Skin of body (tissue), 2 donors: ENCODE results near the gene ANGPT4. TPM values are rescaled to one million over a fixed set of nuclear protein-coding genes. Genes with fewer than 3 reads are reported as not detected.
A peak's percentile ranks its signal among the peaks of the same experiment; 100 is the strongest.
"Not testable (repeated sequence)": the region's sequence is repeated elsewhere in the genome, so short reads cannot be mapped to it uniquely, and the experiment has no call there.

Source experiments
- DNase-seq: peaks from one replicate; lab custom pipeline; 2025; lab: John Stamatoyannopoulos, UW
- total RNA-seq: library from RNA; depleted of rRNA; stranded (reverse); fragments of >200 nt; gene quantifications from one replicate; pipeline ENCODE4 v1.2.3, GENCODE V29; 2014

The ANGPT4 gene
- total RNA-seq, 1 donor from 2014 or later: 0.10 TPM

- DNase-seq: no peak
Observed at GRCh38 chr20:845226-845868, 70.8 kb downstream of the ANGPT4 start.

- peak; percentile 32 for DNase-seq
Observed at GRCh38 chr20:844473-845225, 71.5 kb downstream of the ANGPT4 start.

- no peak for DNase-seq
Observed at GRCh38 chr20:843912-844311, 72.2 kb downstream of the ANGPT4 start.

DNA sequence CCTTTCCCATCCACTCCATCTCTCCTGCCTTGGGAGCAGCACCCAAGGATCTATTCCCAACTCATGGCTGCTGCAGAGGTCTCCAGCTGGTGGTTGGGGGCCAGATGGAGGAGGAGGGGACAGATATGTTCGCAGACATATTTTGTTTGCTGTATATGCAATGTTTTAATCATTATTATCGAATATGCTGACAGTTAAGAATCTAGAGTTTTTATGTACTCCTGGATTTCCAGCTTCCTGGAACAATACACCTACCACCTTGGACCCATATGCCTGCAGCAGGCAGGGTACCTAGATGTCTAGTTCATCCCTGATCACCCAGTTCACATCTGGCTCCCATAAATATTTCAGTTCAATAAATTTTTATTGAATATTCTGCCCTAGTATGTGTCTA, 73.6 kb downstream of the ANGPT4 start:
- DNase-seq: no peak

GRCh38 chr20:841568-842546, 74.3 kb downstream of the ANGPT4 start:
- DNase-seq: no peak

DNA sequence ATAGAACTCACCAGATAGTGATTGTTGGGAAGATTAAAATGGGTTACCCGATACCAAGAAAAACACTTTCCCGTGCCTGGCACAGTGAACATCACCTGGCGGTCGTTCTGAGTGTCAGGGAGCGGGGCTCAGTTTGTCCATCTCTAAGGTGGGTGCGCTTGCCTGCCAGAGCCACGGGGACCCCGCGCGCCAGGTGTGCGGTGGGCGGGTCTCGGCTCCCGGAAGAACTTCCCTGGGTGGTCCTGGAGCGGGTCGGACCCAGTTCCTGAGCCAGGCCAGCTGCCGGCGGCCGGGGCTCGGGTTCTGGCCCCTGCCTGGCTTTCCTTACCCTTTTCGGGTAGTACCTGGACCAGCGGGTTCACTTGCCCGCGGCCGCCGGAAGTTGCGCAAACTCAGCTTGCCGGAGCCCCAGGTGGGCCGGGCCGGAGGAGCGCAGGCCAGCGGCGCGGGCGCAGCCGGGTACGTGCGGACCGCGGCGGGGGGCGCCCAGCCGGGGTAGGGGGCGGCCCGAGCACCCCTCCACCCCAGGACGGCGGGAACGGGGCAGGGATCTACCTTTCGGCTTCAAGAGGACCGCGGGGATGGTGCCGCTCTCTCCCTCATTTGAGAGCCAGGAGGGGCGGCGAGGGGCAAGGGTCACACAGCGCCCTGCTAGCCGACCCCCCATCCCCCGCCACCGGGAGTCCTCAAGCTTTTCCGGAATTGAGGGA, 75.1 kb downstream of the ANGPT4 start:
- no peak for DNase-seq

DNA sequence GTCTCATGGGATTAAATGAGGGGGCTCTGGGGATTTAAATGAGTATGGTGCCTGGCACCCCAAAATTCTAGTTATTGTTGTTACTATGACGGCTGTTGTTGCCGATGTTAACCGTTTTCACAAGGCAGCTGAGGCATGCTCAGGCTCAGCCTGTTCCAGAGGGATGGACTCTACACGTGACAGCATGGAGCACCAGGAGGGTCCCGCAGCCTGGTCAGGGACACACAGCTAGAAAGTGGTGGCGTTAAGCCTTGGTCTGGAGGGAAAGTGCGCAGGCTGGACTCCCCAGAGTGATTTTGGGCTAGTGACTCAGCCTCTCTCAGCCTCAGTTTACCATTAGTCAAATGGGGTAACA, 75.7 kb downstream of the ANGPT4 start:
- no peak for DNase-seq

DNA sequence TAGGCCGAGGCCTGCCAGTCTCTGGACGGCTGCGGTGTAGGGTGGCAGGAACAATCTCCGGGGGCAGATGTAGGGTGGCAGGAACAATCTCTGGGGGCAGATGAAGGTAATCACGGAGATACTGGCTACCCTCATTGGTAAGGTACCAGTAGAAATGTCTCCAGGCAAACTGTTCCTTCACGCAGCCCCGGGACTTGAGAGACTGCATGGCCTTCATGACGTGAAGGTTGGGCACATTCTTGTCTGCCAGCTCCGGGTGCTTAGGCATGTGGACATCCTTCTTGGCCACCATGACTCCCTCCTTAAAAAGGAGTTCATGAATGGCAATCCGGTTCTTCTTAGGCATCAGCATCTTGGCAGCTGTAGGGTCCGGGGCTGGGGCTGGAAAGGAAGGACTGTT, 76.5 kb downstream of the ANGPT4 start:
- DNase-seq: no peak

DNA sequence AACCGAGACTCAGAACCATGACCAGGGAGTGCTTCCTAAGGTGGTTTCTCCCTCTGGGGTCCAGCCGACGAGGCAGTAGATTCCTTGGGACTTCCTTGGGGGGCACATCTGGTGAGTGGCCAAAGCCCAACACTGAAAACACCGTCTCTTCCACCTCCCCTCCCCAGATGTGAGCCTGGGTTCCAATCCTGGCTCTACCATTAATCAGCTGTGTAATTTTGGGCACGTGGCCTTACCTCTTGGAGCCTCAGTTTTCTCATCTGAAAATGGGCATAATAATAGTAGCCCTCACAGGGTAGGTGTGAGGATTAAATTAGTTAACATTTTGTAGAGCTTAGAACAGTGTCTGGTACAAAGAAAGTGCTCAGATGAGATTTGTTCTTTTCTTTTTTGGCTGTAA, 77.1 kb downstream of the ANGPT4 start:
- DNase-seq: no peak

GRCh38 chr20:836190-836589, 79.9 kb downstream of the ANGPT4 start:
- no peak for DNase-seq

GRCh38 chr20:835608-836045, 80.5 kb downstream of the ANGPT4 start:
- no peak for DNase-seq

- no peak for DNase-seq
Observed at GRCh38 chr20:834151-834746, 81.9 kb downstream of the ANGPT4 start.

DNA sequence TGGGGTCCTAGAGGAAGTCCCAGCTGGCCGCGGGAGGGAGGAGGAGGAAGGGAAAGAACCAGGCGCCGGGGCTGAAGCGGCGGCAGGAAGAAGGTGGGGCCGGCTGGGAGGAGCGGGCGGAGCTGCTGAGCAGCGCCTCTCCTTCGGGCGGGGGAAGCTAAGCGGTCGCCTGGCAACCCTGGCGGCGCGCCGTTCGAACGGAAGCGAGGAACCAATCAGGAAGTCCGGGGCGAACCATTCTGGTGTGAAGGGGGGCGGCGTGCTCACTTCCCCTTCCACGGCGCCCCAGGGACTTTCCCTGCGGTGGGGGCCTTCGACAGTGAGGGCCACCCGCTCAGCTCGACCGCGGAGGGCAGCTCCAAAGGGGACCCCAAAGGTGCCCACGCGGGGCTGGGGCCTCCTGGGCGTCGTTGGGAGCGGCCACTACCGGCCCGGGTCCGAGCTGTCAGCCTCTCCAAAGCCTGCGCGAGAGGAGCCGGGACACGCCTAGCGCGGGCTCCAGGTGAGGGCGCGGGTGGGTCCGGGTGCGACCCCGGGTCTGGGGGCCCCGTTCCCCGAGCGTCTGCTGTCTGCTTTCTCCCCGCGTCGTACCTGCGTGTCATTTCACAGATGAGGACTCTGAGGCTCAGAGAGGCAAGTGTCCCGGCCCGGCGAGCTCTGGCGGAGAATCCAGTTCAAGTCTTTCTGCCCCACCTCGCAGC, 82.5 kb downstream of the ANGPT4 start, which contains the start of gene FAM110A:
Gene FAM110A (plus strand): TSS at position 266 of the 701 bp plus-strand sequence. CDS start 11,090 bp downstream, outside the sequence.
- peak; percentile 91 for DNase-seq

GRCh38 chr20:833121-833449, 83.0 kb downstream of the ANGPT4 start:
- DNase-seq: peak; percentile 65

DNA sequence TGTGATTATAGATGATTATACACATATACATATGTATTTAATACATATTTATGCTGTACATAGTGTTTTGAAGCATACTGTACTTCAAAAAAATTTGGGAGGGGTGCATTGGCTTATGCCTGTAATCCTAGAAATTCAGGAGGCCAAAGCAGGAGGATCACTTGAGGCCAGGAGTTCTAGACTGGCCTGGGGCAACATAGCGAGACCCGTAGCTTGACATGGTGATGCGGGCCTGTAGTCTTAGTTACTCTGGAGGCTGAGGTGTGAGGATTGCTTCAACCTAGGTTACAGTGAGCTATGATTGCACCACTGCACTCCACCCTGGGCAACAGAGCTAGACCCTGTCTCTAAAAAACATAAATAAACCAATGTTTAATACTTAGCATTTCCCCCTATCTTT, 84.2 kb downstream of the ANGPT4 start:
- DNase-seq: no peak

- DNase-seq: no peak
Observed at GRCh38 chr20:831251-831650, 84.9 kb downstream of the ANGPT4 start.

DNA sequence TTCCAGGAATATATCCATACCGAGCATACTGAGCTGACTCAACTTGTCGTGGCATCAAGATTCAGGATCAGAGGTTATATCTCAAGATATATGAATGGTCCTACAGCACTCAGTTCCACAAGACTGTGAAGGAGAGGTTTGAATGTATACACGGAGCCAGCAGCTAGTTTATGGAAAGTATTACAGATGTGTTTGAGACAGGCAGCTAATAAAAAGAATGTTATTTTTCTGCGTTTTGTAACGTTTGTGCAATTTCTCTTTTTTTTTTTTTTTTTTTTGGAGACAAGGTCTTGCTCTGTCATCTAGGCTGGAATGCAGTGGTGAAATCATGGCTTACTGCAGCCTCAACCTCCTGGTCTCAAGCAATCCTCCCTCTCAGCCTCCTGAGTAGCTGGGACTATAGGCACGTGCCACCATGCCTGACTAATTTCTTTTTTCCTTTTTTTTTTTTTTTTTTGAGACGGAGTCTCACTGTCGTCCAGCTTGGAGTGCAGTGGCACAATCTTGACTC, 86.1 kb downstream of the ANGPT4 start:
- DNase-seq: no peak

DNA sequence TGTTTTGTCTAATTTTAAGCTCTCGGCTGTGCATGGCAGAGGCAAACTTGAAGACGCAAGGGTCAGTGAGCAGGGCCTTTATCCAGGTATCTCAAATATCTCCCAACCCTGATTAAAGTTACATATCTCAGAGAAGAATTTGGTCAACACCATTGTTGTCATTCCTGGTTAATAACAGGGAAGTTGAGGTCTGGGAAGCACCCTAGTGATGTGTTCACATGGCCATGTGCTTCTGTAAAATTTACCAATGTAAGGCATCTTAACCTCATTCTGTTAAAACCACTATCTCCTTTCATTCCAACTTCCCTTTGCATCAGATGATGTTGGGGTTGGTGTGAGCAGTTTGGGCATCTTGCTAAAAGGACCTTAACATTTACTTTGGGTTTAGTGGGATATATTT, 86.6 kb downstream of the ANGPT4 start:
- no peak for DNase-seq

DNA sequence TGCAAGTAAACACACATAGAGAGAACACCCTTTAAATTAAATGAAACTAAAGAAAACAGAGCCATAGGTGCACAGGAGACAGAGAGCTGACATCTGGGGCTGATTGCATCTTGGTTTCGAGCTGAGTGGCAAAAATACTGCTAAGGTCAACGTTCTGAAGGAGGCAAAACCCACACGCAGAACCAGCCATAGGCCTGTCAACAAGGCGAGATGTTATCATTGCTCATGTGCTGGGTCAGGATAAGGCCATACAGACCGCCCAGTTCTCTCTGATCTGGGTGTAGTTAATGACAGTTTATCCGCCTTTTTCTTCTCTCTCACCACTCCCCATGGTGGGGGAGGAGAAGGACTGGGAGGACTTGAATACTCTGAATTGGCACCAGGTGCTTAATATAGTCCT, 87.1 kb downstream of the ANGPT4 start:
- DNase-seq: no peak

DNA sequence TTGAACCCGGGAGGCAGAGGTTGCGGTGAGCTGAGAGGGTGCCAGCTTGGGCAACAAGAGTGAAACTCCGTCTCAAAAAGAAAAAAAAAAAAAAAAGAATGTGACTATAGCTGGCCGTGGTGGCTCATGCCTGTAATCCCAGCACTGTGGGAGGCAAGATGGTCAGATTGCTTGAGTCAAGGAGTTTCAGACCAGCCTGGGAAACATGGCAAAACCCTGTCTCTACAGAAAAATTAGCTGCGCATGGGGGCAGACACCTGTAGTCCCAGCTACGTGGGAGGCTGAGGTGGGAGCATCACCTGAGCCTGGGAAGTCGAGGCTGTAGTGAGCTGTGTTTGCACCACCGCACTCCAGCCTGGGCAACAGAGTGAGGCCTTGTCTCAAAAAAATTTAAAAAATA, 88.2 kb downstream of the ANGPT4 start:
- not testable (repeated sequence) for DNase-seq
